Activated CD4-positive, alpha-beta T cell treated with anti-CD3 and anti-CD28 coated beads, Interleukin-2, amount 50 U/mL, for 1 hour (primary cell): ENCODE measurements around the gene GDAP2.
"Not testable (repeated sequence)": the region's sequence is repeated elsewhere in the genome, so short reads cannot be mapped to it uniquely, and the experiment has no call there.

Experiments
- DNase-seq: peaks from one replicate; pipeline ENCODE4 v3.0.0-alpha.2; 2020

The GDAP2 gene

GRCh38 chr1:117897551-117897950, 31.9 kb downstream of the GDAP2 start:
- DNase-seq, result no peak

GRCh38 chr1:117895482-117896114, 33.8 kb downstream of the GDAP2 start:
- DNase-seq, result peak; percentile 55

- no peak for DNase-seq
These were observed 35.3 kb downstream of the GDAP2 start for GRCh38 chr1:117894078-117894477.

GRCh38 chr1:117892512-117892911, 36.9 kb downstream of the GDAP2 start:
- no peak for DNase-seq

GRCh38 chr1:117890452-117890851, 39.0 kb downstream of the GDAP2 start:
- DNase-seq, result no peak

- DNase-seq, result no peak
These were observed 43.2 kb downstream of the GDAP2 start for GRCh38 chr1:117886101-117886795.

GRCh38 chr1:117883616-117884015, 45.8 kb downstream of the GDAP2 start:
- DNase-seq, result no peak

- DNase-seq, result no peak
These were observed 50.1 kb downstream of the GDAP2 start for GRCh38 chr1:117879284-117879683.

- DNase-seq, result no peak
These were observed 51.6 kb downstream of the GDAP2 start for GRCh38 chr1:117877823-117878222.

- no peak for DNase-seq
These were observed 58.4 kb downstream of the GDAP2 start for GRCh38 chr1:117871013-117871412.

- no peak for DNase-seq
These were observed 67.7 kb downstream of the GDAP2 start for GRCh38 chr1:117861694-117862093.

- DNase-seq, result no peak
These were observed 68.4 kb downstream of the GDAP2 start for GRCh38 chr1:117860896-117861610.

- no peak for DNase-seq
These were observed 69.5 kb downstream of the GDAP2 start for GRCh38 chr1:117859901-117860300.

GRCh38 chr1:117857418-117857817, 72.0 kb downstream of the GDAP2 start:
- no peak for DNase-seq

- no peak for DNase-seq
These were observed 76.4 kb downstream of the GDAP2 start for GRCh38 chr1:117852853-117853553.

- DNase-seq, result no peak
These were observed 77.7 kb downstream of the GDAP2 start for GRCh38 chr1:117851687-117852086.

- no peak for DNase-seq
These were observed 82.6 kb downstream of the GDAP2 start for GRCh38 chr1:117846674-117847425.

GRCh38 chr1:117844478-117844877, 84.9 kb downstream of the GDAP2 start:
- not testable (repeated sequence) for DNase-seq

- DNase-seq, result no peak
These were observed 85.6 kb downstream of the GDAP2 start for GRCh38 chr1:117843791-117844190.

- DNase-seq, result no peak
These were observed 86.8 kb downstream of the GDAP2 start for GRCh38 chr1:117842408-117843170.

- DNase-seq, result no peak
These were observed 88.2 kb downstream of the GDAP2 start for GRCh38 chr1:117841117-117841650.

GRCh38 chr1:117838911-117839310, 90.5 kb downstream of the GDAP2 start:
- DNase-seq, result no peak
